ENCODE data around the gene KLF2. TPM values are rescaled to one million over a fixed set of nuclear protein-coding genes. Genes with fewer than 3 reads are reported as not detected.
"Not testable (repeated sequence)": the region's sequence is repeated elsewhere in the genome, so short reads cannot be mapped to it uniquely, and the experiment has no call there.

KLF2 gene
- total and polyA plus RNA-seq, 12 donors = 2.2 to 52.3 (median 23.2) TPM

GRCh38 chr19:16340654-16341053 lies 16.0 kb downstream of the KLF2 start:
- Histone ChIP-seq H3K36me3 (replicated peaks in 1 of 2) (no peaks in the 10 kb centered on the region), H3K4me3 (no peak overlapping the region), H3K27ac (no peak overlapping the region), H3K27me3 (no peaks in the 10 kb centered on the region), H3K9me3 (replicated peaks in 1 of 3) (no peaks in the 10 kb centered on the region), H3K4me1 (replicated peaks in 1 of 2) (peaks cover 0 to 16% of the 10 kb centered on the region in 2 donors)
- intact Hi-C loops (cut with DNase I) = no loop called here
- no peak for DNase-seq
- 81 to 93% (median 90%) methylated on average over 3 of the region's 3 CpGs for WGBS, 4 donors
- TF ChIP-seq POLR2A (IDR thresholded peaks at IDR 0.05) = no peak
- no peak for TF ChIP-seq CTCF (IDR thresholded peaks at IDR 0.05)

GRCh38 chr19:16342002-16342715 lies 17.5 kb downstream of the KLF2 start:
- DNase-seq = peak in 2 of 7 donors; percentile 32 to 58
- H3K4me3 ChIP-seq = no peak overlapping the region
- TF ChIP-seq CTCF (IDR thresholded peaks at IDR 0.05) = no peak
- no peak for TF ChIP-seq POLR2A (IDR thresholded peaks at IDR 0.05)
- peak overlapping the region in 4 of 5 donors; percentile 21 to 87 (median 68) for H3K27ac ChIP-seq
- no peaks in the 10 kb centered on the region for H3K27me3 ChIP-seq
- intact Hi-C loops (cut with DNase I) = no loop called here
- peaks cover 0 to 16% of the 10 kb centered on the region in 2 donors for H3K4me1 ChIP-seq (replicated peaks in 1 of 2)
- no peaks in the 10 kb centered on the region for H3K36me3 ChIP-seq (replicated peaks in 1 of 2)
- WGBS, 4 donors = 62 to 68% (median 66%) methylated on average over 10 of the region's 10 CpGs
- H3K9me3 ChIP-seq (replicated peaks in 1 of 3) = no peaks in the 10 kb centered on the region

GRCh38 chr19:16343156-16343555 lies 18.5 kb downstream of the KLF2 start:
- Histone ChIP-seq H3K4me3 (no peak overlapping the region), H3K4me1 (replicated peaks in 1 of 2) (peaks cover 0 to 14% of the 10 kb centered on the region in 2 donors), H3K27ac (peak overlapping the region in 2 of 5 donors; percentile 81 to 87), H3K9me3 (replicated peaks in 1 of 3) (no peaks in the 10 kb centered on the region), H3K27me3 (no peaks in the 10 kb centered on the region), H3K36me3 (replicated peaks in 1 of 2) (no peaks in the 10 kb centered on the region)
- WGBS, 4 donors = 86 to 96% (median 91%) methylated on average over 7 of the region's 7 CpGs
- no peak for DNase-seq
- intact Hi-C loops (cut with DNase I) = no loop called here
- TF ChIP-seq CTCF (IDR thresholded peaks at IDR 0.05) (no peak), POLR2A (IDR thresholded peaks at IDR 0.05) (no peak)

GRCh38 chr19:16345457-16345856 lies 20.8 kb downstream of the KLF2 start:
- intact Hi-C loops (cut with DNase I) = no loop called here
- Histone ChIP-seq H3K36me3 (replicated peaks in 1 of 2) (no peaks in the 10 kb centered on the region), H3K4me3 (no peak overlapping the region), H3K4me1 (replicated peaks in 1 of 2) (peaks cover 0 to 4% of the 10 kb centered on the region in 2 donors), H3K9me3 (replicated peaks in 1 of 3) (no peaks in the 10 kb centered on the region), H3K27ac (peak overlapping the region in 2 of 5 donors; percentile 36 to 42), H3K27me3 (no peaks in the 10 kb centered on the region)
- DNase-seq = no peak
- WGBS, 4 donors = 69 to 75% (median 71%) methylated on average over 4 of the region's 4 CpGs
- TF ChIP-seq POLR2A (IDR thresholded peaks at IDR 0.05) (no peak), CTCF (IDR thresholded peaks at IDR 0.05) (no peak)

GRCh38 chr19:16347099-16347498 lies 22.5 kb downstream of the KLF2 start:
- DNase-seq = not testable (repeated sequence)

More at GRCh38 chr19:16347099-16347498, 22.5 kb downstream of the KLF2 start:
- H3K4me1 ChIP-seq (replicated peaks in 1 of 2); H3K36me3 ChIP-seq (replicated peaks in 1 of 2); H3K27me3 ChIP-seq; intact Hi-C loops (cut with DNase I); H3K9me3 ChIP-seq (replicated peaks in 1 of 3); H3K4me3 ChIP-seq: not testable (repeated sequence)
- 80 to 86% (median 83%) methylated on average over 4 of the region's 4 CpGs for WGBS, 4 donors
- H3K27ac ChIP-seq = peak overlapping the region in 1 of 5 donors; percentile 52
